ENCODE measurements around the gene RNF182.

DNA sequence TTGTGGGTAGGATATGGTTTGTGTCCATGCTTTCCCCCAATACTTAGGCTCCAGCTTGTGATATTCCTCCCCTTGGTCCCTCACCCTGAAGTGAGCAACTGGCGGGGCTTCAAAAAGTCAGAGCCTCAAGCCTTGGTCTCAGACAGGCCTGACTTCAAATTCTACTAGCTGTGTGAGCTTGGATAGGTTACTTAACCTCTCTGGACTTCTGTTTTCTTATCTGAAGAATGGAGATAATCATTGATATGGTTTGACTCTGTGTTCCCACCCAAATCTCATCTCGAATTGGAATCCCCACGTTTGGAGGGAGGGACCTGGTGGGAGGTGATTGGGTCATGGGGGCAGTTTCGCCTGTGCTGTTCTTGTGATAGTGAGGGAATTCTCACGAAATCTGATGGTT is 97.9 kb downstream of the RNF182 start:
- no peak for TF ChIP-seq EZH2phosphoT487 (IDR thresholded peaks at IDR 0.05; ENCODE audit: insufficient read depth, low read depth)
- TF ChIP-seq EZH2 (IDR thresholded peaks at IDR 0.05; ENCODE audit: insufficient read depth, poor library complexity, severe bottlenecking), result no peak

Measured in GM23248 (cell line).